ENCODE measurements around the gene FAM78A. TPM values are rescaled to one million over a fixed set of nuclear protein-coding genes. Genes with fewer than 3 reads are reported as not detected.

FAM78A gene
- total RNA-seq, 1 experiment from 2014 or later: 1.3 TPM

DNA sequence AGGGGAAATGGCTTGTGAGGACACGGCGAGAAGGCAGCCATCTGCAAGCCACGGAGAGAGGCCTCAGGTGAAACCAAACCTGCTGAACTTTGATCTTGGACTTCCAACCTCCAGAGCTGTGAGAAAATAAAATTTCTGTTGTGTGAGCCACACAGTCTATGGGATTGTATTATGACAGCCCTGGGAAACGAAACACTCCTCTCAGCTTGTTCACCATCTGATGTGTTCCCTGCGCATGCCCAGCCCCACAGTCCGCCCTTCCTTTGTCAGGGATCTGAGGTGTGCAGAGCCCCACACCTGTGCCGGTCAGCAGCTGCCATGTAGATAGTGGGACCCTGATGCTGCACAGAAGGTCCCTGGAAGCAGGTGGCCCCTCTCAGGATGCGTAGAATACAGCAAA is 47.3 kb upstream of the FAM78A start:
- no peak overlapping the region for H2AFZ ChIP-seq
- no peak overlapping the region for H3K4me2 ChIP-seq
- H3K27me3 ChIP-seq (ENCODE audit: insufficient read depth, low read depth): no peaks in the 10 kb centered on the region
- CTCF ChIA-PET: no interaction called here
- no peak overlapping the region for H3K4me3 ChIP-seq
- BruUV-seq (replicated peaks): no TSS peak
- no peaks in the 10 kb centered on the region for H3F3A ChIP-seq (ENCODE audit: insufficient read depth, low read depth)
- TF ChIP-seq, protein P1, sequence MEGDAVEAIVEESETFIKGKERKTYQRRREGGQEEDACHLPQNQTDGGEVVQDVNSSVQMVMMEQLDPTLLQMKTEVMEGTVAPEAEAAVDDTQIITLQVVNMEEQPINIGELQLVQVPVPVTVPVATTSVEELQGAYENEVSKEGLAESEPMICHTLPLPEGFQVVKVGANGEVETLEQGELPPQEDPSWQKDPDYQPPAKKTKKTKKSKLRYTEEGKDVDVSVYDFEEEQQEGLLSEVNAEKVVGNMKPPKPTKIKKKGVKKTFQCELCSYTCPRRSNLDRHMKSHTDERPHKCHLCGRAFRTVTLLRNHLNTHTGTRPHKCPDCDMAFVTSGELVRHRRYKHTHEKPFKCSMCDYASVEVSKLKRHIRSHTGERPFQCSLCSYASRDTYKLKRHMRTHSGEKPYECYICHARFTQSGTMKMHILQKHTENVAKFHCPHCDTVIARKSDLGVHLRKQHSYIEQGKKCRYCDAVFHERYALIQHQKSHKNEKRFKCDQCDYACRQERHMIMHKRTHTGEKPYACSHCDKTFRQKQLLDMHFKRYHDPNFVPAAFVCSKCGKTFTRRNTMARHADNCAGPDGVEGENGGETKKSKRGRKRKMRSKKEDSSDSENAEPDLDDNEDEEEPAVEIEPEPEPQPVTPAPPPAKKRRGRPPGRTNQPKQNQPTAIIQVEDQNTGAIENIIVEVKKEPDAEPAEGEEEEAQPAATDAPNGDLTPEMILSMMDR (conservative IDR thresholded peaks at IDR 0.05): no peak
- no peak for TF ChIP-seq EZH2 (IDR thresholded peaks at IDR 0.05; ENCODE audit: low read depth)
- intact Hi-C loops (cut with micrococcal nuclease; ENCODE audit: unreplicated experiment): no loop called here
- POLR2A ChIA-PET (ENCODE audit: unreplicated experiment): no interaction called here
- no peaks in the 10 kb centered on the region for H3K79me2 ChIP-seq (ENCODE audit: low read depth)
- H3K9me3 ChIP-seq (ENCODE audit: insufficient read depth, low read depth): no peaks in the 10 kb centered on the region
- H3K4me1 ChIP-seq (replicated peaks; ENCODE audit: insufficient read depth): peaks cover 2% of the 10 kb centered on the region
- H3K36me3 ChIP-seq (ENCODE audit: low read depth): no peaks in the 10 kb centered on the region
- DNase-seq: no peak
- no peaks in the 10 kb centered on the region for H3K9me2 ChIP-seq (ENCODE audit: insufficient read depth)
- no peaks in the 10 kb centered on the region for H4K20me1 ChIP-seq (ENCODE audit: insufficient read depth)
- H3K27ac ChIP-seq: no peak overlapping the region

DNA sequence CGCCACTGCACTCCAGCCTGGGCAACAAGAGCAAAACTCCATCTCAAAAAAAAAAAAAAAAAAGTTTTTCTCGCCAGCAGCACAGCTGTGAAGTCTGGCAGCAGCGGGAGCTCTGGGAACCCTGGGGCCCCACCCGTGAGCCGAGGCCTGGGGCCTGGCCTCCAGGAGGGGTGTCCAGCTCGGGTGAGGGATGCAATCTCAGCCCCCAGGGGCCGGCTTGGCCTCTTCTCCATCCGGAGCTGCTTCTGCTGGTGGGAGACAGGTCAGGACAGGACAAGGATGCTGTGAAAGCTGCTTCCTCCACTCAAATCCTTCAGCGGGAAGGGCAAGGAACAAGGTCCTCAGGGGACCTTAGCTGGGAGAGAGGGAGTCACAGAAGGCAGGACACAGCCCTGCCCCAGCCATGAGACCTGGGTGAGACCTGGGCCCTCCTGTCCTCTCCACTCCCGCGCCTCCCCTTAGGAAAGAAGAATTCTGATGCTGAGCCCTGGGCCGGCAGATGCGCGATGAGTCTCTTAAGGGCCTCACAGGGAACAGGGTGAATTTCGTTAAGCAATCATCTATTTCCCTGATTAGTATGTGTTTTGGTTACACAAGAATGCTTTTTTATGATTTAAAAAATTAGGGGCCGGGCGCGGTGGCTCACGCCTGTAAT is 43.8 kb upstream of the FAM78A start:
- BruUV-seq (replicated peaks): no TSS peak

DNA sequence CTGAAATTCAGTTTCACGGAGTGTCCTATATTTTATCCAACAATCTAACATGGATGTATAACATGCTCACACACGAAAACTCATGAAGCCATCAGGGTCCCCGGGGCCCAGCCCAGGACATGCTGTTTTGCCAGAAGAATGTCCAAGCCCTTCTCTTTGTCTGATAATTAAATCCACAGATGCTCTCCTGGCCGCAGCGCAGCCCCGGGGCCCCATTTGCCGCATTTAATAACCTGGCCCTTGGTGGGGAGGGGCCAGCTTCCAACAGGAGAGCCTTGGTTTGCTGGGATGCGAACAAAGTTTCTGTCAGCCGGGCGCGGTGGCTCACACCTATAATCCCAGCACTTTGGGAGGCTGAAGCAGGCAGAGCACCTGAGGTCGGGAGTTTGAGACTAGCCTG is 43.2 kb upstream of the FAM78A start:
- intact Hi-C loops (cut with micrococcal nuclease; ENCODE audit: unreplicated experiment): no loop called here
- Histone ChIP-seq H3K27ac (no peak overlapping the region), H4K20me1 (ENCODE audit: insufficient read depth) (no peaks in the 10 kb centered on the region), H3F3A (ENCODE audit: insufficient read depth, low read depth) (peaks cover 7% of the 10 kb centered on the region; the same call in 1 of the 2 replicates), H3K9me3 (ENCODE audit: insufficient read depth, low read depth) (no peaks in the 10 kb centered on the region), H3K36me3 (ENCODE audit: low read depth) (no peaks in the 10 kb centered on the region), H3K4me2 (no peak overlapping the region), H3K4me3 (no peak overlapping the region), H2AFZ (no peak overlapping the region), H3K27me3 (ENCODE audit: insufficient read depth, low read depth) (no peaks in the 10 kb centered on the region), H3K9me2 (ENCODE audit: insufficient read depth) (no peaks in the 10 kb centered on the region), H3K79me2 (ENCODE audit: low read depth) (no peaks in the 10 kb centered on the region), H3K4me1 (replicated peaks; ENCODE audit: insufficient read depth) (peaks cover 18% of the 10 kb centered on the region)
- no peak for TF ChIP-seq EZH2 (IDR thresholded peaks at IDR 0.05; ENCODE audit: low read depth)
- TF ChIP-seq, protein P1 (conservative IDR thresholded peaks at IDR 0.05): no peak
- ChIA-PET POLR2A (ENCODE audit: unreplicated experiment) (no interaction called here), CTCF (no interaction called here)
- BruUV-seq (replicated peaks): no TSS peak
- DNase-seq: no peak

More for the DNA sequence above, 43.8 kb upstream of the FAM78A start:
- Histone ChIP-seq H3K4me1 (replicated peaks; ENCODE audit: insufficient read depth) (peaks cover 18% of the 10 kb centered on the region), H3K9me2 (ENCODE audit: insufficient read depth) (no peaks in the 10 kb centered on the region), H3F3A (ENCODE audit: insufficient read depth, low read depth) (peaks cover 7% of the 10 kb centered on the region; the same call in 1 of the 2 replicates), H4K20me1 (ENCODE audit: insufficient read depth) (no peaks in the 10 kb centered on the region), H3K9me3 (ENCODE audit: insufficient read depth, low read depth) (no peaks in the 10 kb centered on the region), H3K27ac (no peak overlapping the region), H3K4me3 (no peak overlapping the region), H3K4me2 (no peak overlapping the region), H3K79me2 (ENCODE audit: low read depth) (no peaks in the 10 kb centered on the region), H2AFZ (no peak overlapping the region), H3K36me3 (ENCODE audit: low read depth) (no peaks in the 10 kb centered on the region), H3K27me3 (ENCODE audit: insufficient read depth, low read depth) (no peaks in the 10 kb centered on the region)
- intact Hi-C loops (cut with micrococcal nuclease; ENCODE audit: unreplicated experiment): no loop called here
- ChIA-PET CTCF (interaction anchor here (0.6 kb wide), 1 partner anchor 101 kb away, joined by 3 read pairs; no protein-coding TSS in a partner anchor), POLR2A (ENCODE audit: unreplicated experiment) (no interaction called here)
- DNase-seq: no peak
- TF ChIP-seq, protein P1 (conservative IDR thresholded peaks at IDR 0.05): no peak
- no peak for TF ChIP-seq EZH2 (IDR thresholded peaks at IDR 0.05; ENCODE audit: low read depth)

Data from PC-9 (cell line).